K562 (cell line): ENCODE results near the gene CSF2RB. TPM values are rescaled to one million over a fixed set of nuclear protein-coding genes. Genes with fewer than 3 reads are reported as not detected.

Source experiments
- ATAC-seq: fragments of 200-7000 bp; cut with Tn5 transposase; 3 replicates; pipeline ENCODE4 v1.9.1; 2020; ENCODE audit warnings: moderate library complexity
- BruUV-seq: library from RNA; stranded (reverse); fragments of 400-500 nt; replicated peaks from 2 replicates; lab custom pipeline; 2021; lab: Mats Ljungman, UMichigan
- CTCF ChIA-PET: fragments of 300-600 bp; formaldehyde crosslinking; extraction: SDS; loops from one replicate; lab custom pipeline; 2021; ENCODE audit warnings: low intra/inter-chr PET ratio; lab: Yijun Ruan, JAX
- POLR2A ChIA-PET: fragments of 300-600, 350-650 bp; sonication (Branson Sonifier 250); formaldehyde crosslinking; extraction: SDS; loops from one replicate; lab custom pipeline; 2021; ENCODE audit warnings: antibody characterized with exemption, inconsistent platforms; lab: Yijun Ruan, JAX
- DNase-seq, 4 experiments: peaks; one replicate each; pipeline versions ENCODE4 v3.0.0 to v3.0.0-alpha.2; 2011 to 2018; ENCODE audit warnings: low spot score in 3 of 4, mixed read lengths in 3 of 4; ENCODE audit errors: extremely low read depth in 1 of 4
- FAIRE-seq: peaks from 2 replicates; lab custom pipeline; 2011; peaks lifted over from hg19 to GRCh38; lab: Jason Lieb, UNC
- H2AFZ ChIP-seq: 2 replicates; pipeline ENCODE4 v1.6.0; 2011; ENCODE audit warnings: low read depth, low read length, control low read depth, inconsistent platforms
- H3K27ac ChIP-seq: fragments of 200-600 bp; 3 replicates; pipeline ENCODE4 v1.8.0; 2011; ENCODE audit warnings: low read depth, mild to moderate bottlenecking, control low read depth, inconsistent platforms, low read length, moderate library complexity, mixed read lengths; ENCODE audit errors: extremely low read depth
- H3K27me3 ChIP-seq, 2 experiments: fragments of 300-600 bp in 1 of 2; 2 replicates in 1 of 2; 3 replicates in 1 of 2; pipeline versions ENCODE4 v1.6.0 to v1.8.0; 2011; ENCODE audit warnings: inconsistent platforms in 2 of 2, low read length in 2 of 2, mild to moderate bottlenecking in 1 of 2, mixed read lengths in 1 of 2, moderate library complexity in 1 of 2; ENCODE audit not compliant: control insufficient read depth in 2 of 2, insufficient read depth in 2 of 2
- H3K36me3 ChIP-seq: fragments of 300-600 bp; 3 replicates; pipeline ENCODE4 v1.8.0; 2011; ENCODE audit warnings: mild to moderate bottlenecking, low read length, inconsistent platforms; ENCODE audit not compliant: control insufficient read depth, insufficient read depth
- H3K4me1 ChIP-seq, 2 experiments: fragments of 200-600 bp in 1 of 2; replicated peaks in 1 of 2; 2 replicates in 1 of 2; 3 replicates in 1 of 2; pipeline versions ENCODE4 v1.5.1 to v1.8.0; 2011; ENCODE audit warnings: inconsistent platforms in 2 of 2, low read length in 2 of 2, mild to moderate bottlenecking in 1 of 2, mixed read lengths in 1 of 2, moderate library complexity in 1 of 2; ENCODE audit not compliant: control insufficient read depth in 2 of 2, insufficient read depth in 2 of 2
- H3K4me2 ChIP-seq: 2 replicates; pipeline ENCODE4 v1.6.1; 2011; ENCODE audit warnings: low read length, control low read depth, inconsistent platforms, mixed read lengths; ENCODE audit not compliant: insufficient read depth
- H3K4me3 ChIP-seq: fragments of 200-600 bp; sonication (generic), shearing (Covaris generic); 2 replicates; pipeline ENCODE4 v1.5.1; 2016; ENCODE audit warnings: control low read depth, inconsistent platforms
- H3K79me2 ChIP-seq: fragments of 200-600 bp; 3 replicates; pipeline ENCODE4 v1.8.0; 2011; ENCODE audit warnings: low read length, inconsistent platforms; ENCODE audit not compliant: control insufficient read depth, insufficient read depth
- H3K9ac ChIP-seq, 2 experiments: 2 replicates each; pipeline versions ENCODE4 v1.6.0 to v1.6.1; 2011; ENCODE audit warnings: low read depth in 2 of 2, low read length in 2 of 2, control low read depth in 1 of 2, inconsistent platforms in 1 of 2, mild to moderate bottlenecking in 1 of 2, mixed read lengths in 1 of 2; ENCODE audit not compliant: insufficient read depth in 1 of 2
- H3K9me1 ChIP-seq: one replicate; pipeline ENCODE4 v1.6.0; 2011; ENCODE audit warnings: inconsistent platforms, mild to moderate bottlenecking, low read length, moderate library complexity; ENCODE audit not compliant: control insufficient read depth, insufficient read depth
- H3K9me3 ChIP-seq: replicated peaks from 2 replicates; pipeline ENCODE4 v1.5.1; 2011; ENCODE audit warnings: low read depth, low read length, inconsistent platforms; ENCODE audit not compliant: control insufficient read depth, insufficient read depth
- H4K20me1 ChIP-seq: replicated peaks from 2 replicates; pipeline ENCODE4 v1.6.1; 2011; ENCODE audit warnings: low read length, inconsistent platforms, mixed read lengths; ENCODE audit not compliant: control insufficient read depth, insufficient read depth
- BRD4 ChIP-seq: fragments of 200-600 bp; sonication (generic); IDR thresholded peaks from 2 replicates; pipeline ENCODE4 v1.6.1; 2017; ENCODE audit warnings: inconsistent platforms
- C11orf30 ChIP-seq: fragments of 450-650 bp; IDR thresholded peaks from 2 replicates; pipeline ENCODE4 v1.6.1; 2016; ENCODE audit warnings: low read depth, mild to moderate bottlenecking
- DMBX1 ChIP-seq: fragments of 250-450 bp; sonication (Bioruptor Pico); IDR thresholded peaks from 2 replicates; pipeline ENCODE4 v1.8.0; 2022; ENCODE audit warnings: inconsistent platforms, mild to moderate bottlenecking, moderate library complexity, borderline replicate concordance
- HNRNPL ChIP-seq: fragments of 200-400 bp; formaldehyde crosslinking; IDR thresholded peaks from 2 replicates; pipeline ENCODE4 v1.6.1; 2017; ENCODE audit warnings: low read depth, mild to moderate bottlenecking, low read length
- NCOA6 ChIP-seq: fragments of 450-650 bp; IDR thresholded peaks from 2 replicates; pipeline ENCODE4 v1.6.1; 2017; ENCODE audit warnings: mild to moderate bottlenecking
- NRF1 ChIP-seq, 2 experiments: fragments of 450-650 bp; IDR thresholded peaks in 1 of 2; conservative IDR thresholded peaks in 1 of 2; 2 replicates each; pipeline ENCODE4 v1.6.1; 2014; ENCODE audit warnings: mild to moderate bottlenecking in 2 of 2
- SNIP1 ChIP-seq: fragments of 450-650 bp; IDR thresholded peaks from 2 replicates; pipeline ENCODE4 v1.7.1; 2017; ENCODE audit warnings: low read depth, mild to moderate bottlenecking
- ZBTB17 ChIP-seq: fragments of 450-650 bp; formaldehyde crosslinking; IDR thresholded peaks from 2 replicates; pipeline ENCODE4 v1.4.0; 2020; ENCODE audit warnings: mild to moderate bottlenecking
- ZBTB5 ChIP-seq: fragments of 450-650 bp; IDR thresholded peaks from 2 replicates; pipeline ENCODE4 v1.6.1; 2017; ENCODE audit warnings: antibody characterized with exemption
- ZNF133 ChIP-seq: fragments of 250-450 bp; sonication (Bioruptor Pico); IDR thresholded peaks from 2 replicates; pipeline ENCODE4 v1.4.0; 2020; ENCODE audit warnings: mild to moderate bottlenecking
- ZNF444 ChIP-seq: fragments of 250-450 bp; sonication (Bioruptor Pico); IDR thresholded peaks from 2 replicates; pipeline ENCODE4 v1.4.0; 2020; ENCODE audit warnings: mild to moderate bottlenecking, moderate library complexity
- ZNF445 ChIP-seq: fragments of 250-450 bp; sonication (Bioruptor Pico); IDR thresholded peaks from 2 replicates; pipeline ENCODE4 v1.4.0; 2020; ENCODE audit warnings: low read depth, mild to moderate bottlenecking, moderate library complexity
- ZNF785 ChIP-seq: fragments of 250-450 bp; sonication (Bioruptor Pico); IDR thresholded peaks from 2 replicates; pipeline ENCODE4 v1.4.0; 2020; ENCODE audit warnings: mild to moderate bottlenecking
- ZNF830 ChIP-seq: fragments of 250-450 bp; sonication (Bioruptor Pico); IDR thresholded peaks from 2 replicates; pipeline ENCODE4 v1.5.0; 2021; ENCODE audit warnings: mild to moderate bottlenecking
- WGBS: fragments of 100-300 bp; shearing (Covaris generic); methylation state at CpG from one replicate; pipeline ENCODE4 v1.1.6; 2016; ENCODE audit warnings: low coverage, mixed read lengths; ENCODE audit not compliant: insufficient coverage; ENCODE audit errors: missing lambda C conversion rate; 5-methylcytosine and 5-hydroxymethylcytosine counted together
- in situ Hi-C: fragments of 300-500 bp; cut with MboI; formaldehyde crosslinking; loops from 4 replicates; pipeline ENCODE4 v1.15.0; 2018; ENCODE audit warnings: inconsistent platforms, mixed read lengths
- intact Hi-C: fragments of 100-400 bp; cut with micrococcal nuclease; formaldehyde crosslinking; loops from 2 replicates; pipeline ENCODE4 v1.14.2; 2022
- polyA plus RNA-seq, 8 experiments: library from polyadenylated mRNA; depleted of rRNA in 4 of 8; stranded (reverse) in 5 of 8; unstranded in 3 of 8; fragments of >200 nt; fragmentation: Nextera tagmentation in 2 of 8; fragmentation: Illumina TruSeq in 1 of 8; extraction: Ambion mirVana in 2 of 8; extraction: Trizol in 1 of 8; gene quantifications; 2 replicates each; pipeline versions ENCODE4 v1.2.1 to v1.2.3, GENCODE V29; 2011 to 2014; ENCODE audit warnings: inconsistent platforms in 1 of 8, missing spikeins in 1 of 8
- total RNA-seq, 7 experiments: library from RNA; depleted of rRNA in 6 of 7; stranded (reverse); fragments of >200 nt in 6 of 7; fragmentation: Illumina TruSeq in 2 of 7; extraction: Trizol in 2 of 7; gene quantifications; 2 replicates each; pipeline versions ENCODE4 v1.2.1 to v1.2.3, GENCODE V29; 2011 to 2021; ENCODE audit warnings: low replicate concordance in 1 of 7
- TF ChIP-seq, protein P1 (sequence below): fragments of 450-650 bp; IDR thresholded peaks from 2 replicates; pipeline ENCODE4 v1.6.1; 2016

The CSF2RB gene
- total and polyA plus RNA-seq, 9 of the 15 experiments (the other 6 are each of a cell fraction or from before 2014, with no cell fraction given), result 0.04 to 1.0 (median 0.36) TPM

DNA sequence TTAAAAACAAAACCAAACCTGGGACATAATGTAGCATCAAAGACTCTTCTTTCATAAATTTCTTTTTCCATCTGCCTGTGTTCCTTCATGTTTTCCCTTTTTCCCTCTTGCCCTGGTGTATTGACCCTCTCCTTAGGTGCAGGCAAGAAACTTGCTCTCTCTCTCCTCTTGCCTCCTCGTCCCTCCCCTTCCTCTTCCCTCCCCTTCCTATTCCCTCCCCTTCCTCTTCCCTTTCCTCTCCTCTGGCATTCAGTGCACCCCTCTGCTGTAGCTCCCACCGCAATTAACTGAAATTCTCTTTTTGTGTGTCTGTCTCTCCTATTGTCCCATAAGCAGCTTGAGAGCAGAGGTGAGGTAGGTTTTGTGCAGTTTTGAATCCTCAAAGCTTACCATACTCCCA is 49.9 kb downstream of the CSF2RB start:
- ATAC-seq (no peak), FAIRE-seq (no peak), DNase-seq (no peak)
- H3K79me2 ChIP-seq, result no peaks in the 10 kb centered on the region
- ChIA-PET CTCF (no interaction called here), POLR2A (no interaction called here)
- H3K27me3 ChIP-seq, result no peaks in the 10 kb centered on the region
- H3K4me1 ChIP-seq, result no peaks in the 10 kb centered on the region
- WGBS, result 17% methylated on average over 1 of the region's 2 CpGs
- no TSS peak for BruUV-seq
- no peak overlapping the region for H3K4me3 ChIP-seq
- no peak overlapping the region for H3K4me2 ChIP-seq
- TF ChIP-seq ZNF830 (CRISPR knock-in tag) (no peak), ZNF444 (CRISPR knock-in tag) (no peak), SNIP1 (no peak), ZNF785 (no peak), ZNF133 (CRISPR knock-in tag) (no peak), NRF1 (conservative IDR thresholded peaks at IDR 0.05 in 1 of 2, IDR thresholded peaks at IDR 0.05 in 1 of 2) (no peak), BRD4 (no peak), ZBTB17 (no peak), ZNF445 (CRISPR knock-in tag) (no peak), NCOA6 (no peak), DMBX1 (no peak), C11orf30 (no peak), ZBTB5 (no peak), HNRNPL (no peak)
- TF ChIP-seq, protein P1, sequence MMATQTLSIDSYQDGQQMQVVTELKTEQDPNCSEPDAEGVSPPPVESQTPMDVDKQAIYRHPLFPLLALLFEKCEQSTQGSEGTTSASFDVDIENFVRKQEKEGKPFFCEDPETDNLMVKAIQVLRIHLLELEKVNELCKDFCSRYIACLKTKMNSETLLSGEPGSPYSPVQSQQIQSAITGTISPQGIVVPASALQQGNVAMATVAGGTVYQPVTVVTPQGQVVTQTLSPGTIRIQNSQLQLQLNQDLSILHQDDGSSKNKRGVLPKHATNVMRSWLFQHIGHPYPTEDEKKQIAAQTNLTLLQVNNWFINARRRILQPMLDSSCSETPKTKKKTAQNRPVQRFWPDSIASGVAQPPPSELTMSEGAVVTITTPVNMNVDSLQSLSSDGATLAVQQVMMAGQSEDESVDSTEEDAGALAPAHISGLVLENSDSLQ, result no peak
- no peak overlapping the region for H3K9ac ChIP-seq
- no peaks in the 10 kb centered on the region for H3K36me3 ChIP-seq
- no peaks in the 10 kb centered on the region for H4K20me1 ChIP-seq
- no peak overlapping the region for H3K27ac ChIP-seq
- H3K9me3 ChIP-seq, result no peaks in the 10 kb centered on the region
- in situ Hi-C loops, result no loop called here
- H2AFZ ChIP-seq, result no peak overlapping the region
- intact Hi-C loops, result no loop called here
- no peaks in the 10 kb centered on the region for H3K9me1 ChIP-seq
